ENCODE data around the gene ROBO1. TPM values are rescaled to one million over a fixed set of nuclear protein-coding genes. Genes with fewer than 3 reads are reported as not detected.

The ROBO1 gene
- total RNA-seq, 1 donor from 2014 or later = 66.5 TPM

- DNase-seq (ENCODE audit: extremely low spot score in 2 of 2) = no peak
- no peaks in the 10 kb centered on the region for H3K9me3 ChIP-seq
- intact Hi-C loops (cut with DNase I) = no loop called here
Measured at GRCh38 chr3:79684041-79684440, 83.8 kb downstream of the ROBO1 start.

GRCh38 chr3:79672731-79673130 lies 95.1 kb downstream of the ROBO1 start:
- Histone ChIP-seq H3K36me3 (no peaks in the 10 kb centered on the region), H3K4me3 (no peak overlapping the region), H3K4me1 (no peaks in the 10 kb centered on the region), H3K27ac (no peak overlapping the region), H3K27me3 (no peaks in the 10 kb centered on the region), H3K9me3 (no peaks in the 10 kb centered on the region)
- intact Hi-C loops (cut with DNase I) = no loop called here
- DNase-seq (ENCODE audit: extremely low spot score in 2 of 2) = no peak
- TF ChIP-seq POLR2AphosphoS5 (IDR thresholded peaks at IDR 0.05; ENCODE audit: insufficient read depth in 1 of 2, low read depth in 1 of 2) = no peak
- no peak for TF ChIP-seq POLR2A (IDR thresholded peaks at IDR 0.05)
- no peak for TF ChIP-seq CTCF (IDR thresholded peaks at IDR 0.05)

More at GRCh38 chr3:79684041-79684440, 83.8 kb downstream of the ROBO1 start:
- Histone ChIP-seq H3K27ac (no peak overlapping the region), H3K4me1 (no peaks in the 10 kb centered on the region), H3K4me3 (no peak overlapping the region), H3K27me3 (no peaks in the 10 kb centered on the region), H3K36me3 (no peaks in the 10 kb centered on the region)
- no peak for TF ChIP-seq POLR2A (IDR thresholded peaks at IDR 0.05)
- no peak for TF ChIP-seq POLR2AphosphoS5 (IDR thresholded peaks at IDR 0.05; ENCODE audit: insufficient read depth in 1 of 2, low read depth in 1 of 2)
- no peak for TF ChIP-seq CTCF (IDR thresholded peaks at IDR 0.05)

GRCh38 chr3:79672075-79672474 lies 95.7 kb downstream of the ROBO1 start:
- TF ChIP-seq CTCF (IDR thresholded peaks at IDR 0.05) = no peak
- TF ChIP-seq POLR2AphosphoS5 (IDR thresholded peaks at IDR 0.05; ENCODE audit: insufficient read depth in 1 of 2, low read depth in 1 of 2) = no peak
- no peak for TF ChIP-seq POLR2A (IDR thresholded peaks at IDR 0.05)
- DNase-seq (ENCODE audit: extremely low spot score in 2 of 2) = no peak
- Histone ChIP-seq H3K9me3 (no peaks in the 10 kb centered on the region), H3K27me3 (no peaks in the 10 kb centered on the region), H3K27ac (no peak overlapping the region), H3K36me3 (no peaks in the 10 kb centered on the region), H3K4me3 (no peak overlapping the region), H3K4me1 (no peaks in the 10 kb centered on the region)
- intact Hi-C loops (cut with DNase I) = no loop called here

- H3K4me3 ChIP-seq = no peak overlapping the region
- intact Hi-C loops (cut with DNase I) = no loop called here
- DNase-seq (ENCODE audit: extremely low spot score in 2 of 2) = no peak
- TF ChIP-seq CTCF (IDR thresholded peaks at IDR 0.05) = no peak
- no peak for TF ChIP-seq POLR2AphosphoS5 (IDR thresholded peaks at IDR 0.05; ENCODE audit: insufficient read depth in 1 of 2, low read depth in 1 of 2)
- no peak for TF ChIP-seq POLR2A (IDR thresholded peaks at IDR 0.05)
- no peaks in the 10 kb centered on the region for H3K4me1 ChIP-seq
- no peaks in the 10 kb centered on the region for H3K9me3 ChIP-seq
- H3K27me3 ChIP-seq = no peaks in the 10 kb centered on the region
- no peak overlapping the region for H3K27ac ChIP-seq
- no peaks in the 10 kb centered on the region for H3K36me3 ChIP-seq
Measured at GRCh38 chr3:79670178-79670577, 97.6 kb downstream of the ROBO1 start.

- Histone ChIP-seq H3K4me1 (no peaks in the 10 kb centered on the region), H3K36me3 (no peaks in the 10 kb centered on the region), H3K9me3 (no peaks in the 10 kb centered on the region), H3K27ac (no peak overlapping the region), H3K27me3 (no peaks in the 10 kb centered on the region), H3K4me3 (no peak overlapping the region)
- intact Hi-C loops (cut with DNase I) = no loop called here
- no peak for DNase-seq (ENCODE audit: extremely low spot score in 2 of 2)
- TF ChIP-seq POLR2A (IDR thresholded peaks at IDR 0.05) (no peak), POLR2AphosphoS5 (IDR thresholded peaks at IDR 0.05; ENCODE audit: insufficient read depth in 1 of 2, low read depth in 1 of 2) (no peak), CTCF (IDR thresholded peaks at IDR 0.05) (no peak)
Measured at GRCh38 chr3:79664455-79664854, 103.3 kb downstream of the ROBO1 start.

All from vagina (tissue), 2 donors.